GM19351 (cell line): ENCODE data around the gene HOMER2.
"Not testable (repeated sequence)": the region's sequence is repeated elsewhere in the genome, so short reads cannot be mapped to it uniquely, and the experiment has no call there.

Experiments
- ATAC-seq: cut with Tn5 transposase; IDR thresholded peaks from one replicate; pipeline ENCODE4 v1.9.1; 2021; ENCODE audit warnings: mild to moderate bottlenecking, moderate library complexity; ENCODE audit not compliant: unreplicated experiment

Gene HOMER2

GRCh38 chr15:82838096-82838735, 114.3 kb downstream of the HOMER2 start:
- no peak for ATAC-seq

- no peak for ATAC-seq
These were observed 117.1 kb downstream of the HOMER2 start for GRCh38 chr15:82835391-82835917.

DNA sequence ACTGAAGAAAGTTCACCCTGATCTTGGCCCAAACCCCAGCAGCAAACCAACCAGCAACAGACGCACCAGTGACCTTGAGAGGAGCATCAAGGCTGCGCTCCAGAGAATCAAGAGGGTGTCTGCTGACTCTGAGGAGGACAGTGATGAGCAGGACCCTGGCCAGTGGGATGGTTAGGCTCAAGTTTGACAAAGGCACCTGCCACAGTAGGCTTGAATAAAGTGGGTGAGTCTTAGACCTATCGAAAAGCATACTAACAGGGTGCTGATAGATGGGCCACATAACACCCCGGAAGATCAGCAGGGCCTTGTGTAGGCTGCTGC, 119.2 kb downstream of the HOMER2 start:
- ATAC-seq: no peak

DNA sequence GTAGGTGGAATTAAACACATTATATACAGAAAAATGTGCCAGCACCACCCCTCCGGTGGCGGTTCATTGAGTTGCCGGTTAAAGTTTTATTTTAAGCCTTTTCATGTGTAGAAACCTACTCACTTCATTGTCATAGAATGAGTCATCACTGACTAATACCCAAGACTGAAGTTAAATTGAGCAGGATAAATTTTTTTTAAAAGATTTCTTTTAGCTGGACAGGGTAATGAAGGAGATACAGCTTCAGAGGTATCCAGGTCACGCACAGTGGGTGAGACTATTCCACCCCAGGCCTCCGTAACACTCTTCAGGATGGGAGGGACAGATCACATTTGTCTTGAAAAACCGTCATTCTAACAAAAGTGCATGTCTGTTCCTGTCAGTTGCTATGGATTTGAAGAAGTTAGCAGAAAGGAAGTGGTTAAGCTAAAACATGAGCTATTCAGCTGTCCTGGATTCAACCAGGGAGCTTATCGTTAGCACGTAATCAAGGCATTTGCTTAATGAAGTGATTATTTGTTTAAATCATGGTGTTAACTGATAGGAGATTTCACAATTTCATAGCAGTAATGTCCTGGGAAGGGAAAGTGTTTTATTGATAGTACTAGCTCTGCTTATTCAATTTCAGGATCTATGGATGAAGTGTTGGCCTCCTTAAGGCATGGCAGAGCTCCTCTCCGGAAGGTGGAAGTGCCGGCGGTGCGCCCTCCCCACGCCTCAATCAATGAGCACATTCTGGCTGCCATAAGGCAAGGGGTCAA, 119.7 kb downstream of the HOMER2 start:
- ATAC-seq: peak; percentile 83

DNA sequence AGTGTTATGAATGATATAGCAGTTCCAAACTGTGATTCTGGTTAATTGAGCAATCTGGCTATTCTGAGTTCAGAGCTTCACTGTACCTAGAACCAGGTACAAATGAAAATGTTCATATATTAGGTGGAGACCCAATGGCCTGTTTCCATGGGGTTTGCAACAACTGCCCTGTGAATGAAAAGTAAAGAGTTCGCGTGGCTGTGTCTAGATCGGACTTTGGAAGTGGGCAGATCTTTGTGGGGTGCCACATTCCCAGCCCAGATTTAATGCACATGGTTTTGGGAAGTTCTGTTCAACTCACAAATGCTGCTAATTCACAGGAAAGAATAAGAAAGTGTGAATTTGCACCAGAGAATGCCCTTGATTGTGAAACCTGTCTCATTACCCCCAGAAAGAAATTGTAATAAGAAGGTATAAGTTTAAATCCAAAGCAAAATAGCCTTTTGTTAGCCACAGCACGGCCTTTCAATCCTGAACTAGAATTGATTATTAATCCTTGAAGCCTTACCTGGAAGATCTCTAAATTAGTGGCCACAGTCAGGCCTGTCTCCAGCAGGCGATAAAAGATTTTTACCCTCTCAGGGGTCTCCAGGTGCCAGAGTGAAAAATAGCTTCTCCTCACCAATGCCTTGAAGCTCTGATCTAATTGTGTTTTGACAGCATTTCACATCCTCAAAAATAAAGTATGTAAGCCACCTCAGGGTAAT, 120.5 kb downstream of the HOMER2 start:
- ATAC-seq: no peak

DNA sequence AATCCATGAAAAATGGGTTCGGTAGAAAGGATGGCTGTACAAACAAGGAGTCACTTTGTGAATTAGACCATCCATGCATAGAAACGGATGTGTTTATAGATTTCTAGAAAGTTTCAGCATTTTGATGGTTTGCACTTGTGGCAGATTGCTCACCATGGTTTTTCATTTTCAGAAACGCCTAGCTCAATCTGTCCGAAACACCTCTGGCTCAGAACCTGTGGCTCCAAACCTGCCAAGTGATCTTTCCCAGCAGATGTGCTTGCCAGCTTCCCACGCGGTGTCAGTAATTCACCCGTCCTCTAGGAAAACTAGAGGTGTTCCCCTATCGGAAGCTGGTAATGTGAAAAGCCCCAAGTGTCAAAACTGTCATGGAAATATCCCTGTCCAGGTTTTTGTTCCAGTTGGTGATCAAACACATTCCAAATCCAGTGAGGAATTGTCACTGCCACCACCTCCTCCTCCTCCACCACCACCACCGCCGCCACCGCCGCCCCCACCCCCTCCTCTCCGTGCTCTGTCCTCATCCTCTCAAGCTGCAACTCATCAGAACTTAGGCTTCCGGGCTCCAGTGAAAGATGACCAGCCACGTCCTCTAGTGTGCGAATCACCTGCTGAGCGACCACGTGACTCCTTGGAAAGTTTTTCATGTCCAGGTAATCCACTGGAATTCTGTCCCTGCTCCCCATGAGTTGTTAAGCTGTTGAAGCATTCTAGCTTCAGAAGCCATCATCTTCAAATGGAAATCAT, 121.9 kb downstream of the HOMER2 start:
- ATAC-seq: no peak

GRCh38 chr15:82829234-82829633, 123.3 kb downstream of the HOMER2 start:
- ATAC-seq: no peak

- no peak for ATAC-seq
These were observed 124.4 kb downstream of the HOMER2 start for GRCh38 chr15:82828075-82828474.

DNA sequence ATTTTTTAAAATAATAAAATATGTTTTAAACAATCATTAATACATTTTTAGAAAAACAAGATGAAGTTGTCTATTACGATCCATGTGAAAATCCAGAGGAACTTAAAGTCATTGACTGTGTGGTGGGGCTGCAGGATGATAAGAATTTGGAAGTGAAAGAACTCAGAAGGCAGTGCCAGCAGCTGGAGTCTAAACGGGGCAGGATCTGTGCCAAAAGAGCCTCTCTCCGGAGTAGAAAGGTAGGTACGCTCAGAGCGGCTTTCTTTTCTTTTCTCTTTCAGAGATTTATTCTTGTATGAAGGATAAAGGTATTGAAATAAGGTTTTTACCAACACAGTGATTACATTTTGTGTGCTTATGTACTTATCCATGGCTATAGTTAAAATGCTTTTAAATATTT, 129.5 kb downstream of the HOMER2 start:
- ATAC-seq: no peak

- ATAC-seq: not testable (repeated sequence)
These were observed 130.7 kb downstream of the HOMER2 start for GRCh38 chr15:82821851-82822250.

- not testable (repeated sequence) for ATAC-seq
These were observed 131.1 kb downstream of the HOMER2 start for GRCh38 chr15:82821396-82821795.

GRCh38 chr15:82820128-82820527, 132.4 kb downstream of the HOMER2 start:
- ATAC-seq: no peak

- no peak for ATAC-seq
These were observed 139.5 kb downstream of the HOMER2 start for GRCh38 chr15:82812994-82813393.

DNA sequence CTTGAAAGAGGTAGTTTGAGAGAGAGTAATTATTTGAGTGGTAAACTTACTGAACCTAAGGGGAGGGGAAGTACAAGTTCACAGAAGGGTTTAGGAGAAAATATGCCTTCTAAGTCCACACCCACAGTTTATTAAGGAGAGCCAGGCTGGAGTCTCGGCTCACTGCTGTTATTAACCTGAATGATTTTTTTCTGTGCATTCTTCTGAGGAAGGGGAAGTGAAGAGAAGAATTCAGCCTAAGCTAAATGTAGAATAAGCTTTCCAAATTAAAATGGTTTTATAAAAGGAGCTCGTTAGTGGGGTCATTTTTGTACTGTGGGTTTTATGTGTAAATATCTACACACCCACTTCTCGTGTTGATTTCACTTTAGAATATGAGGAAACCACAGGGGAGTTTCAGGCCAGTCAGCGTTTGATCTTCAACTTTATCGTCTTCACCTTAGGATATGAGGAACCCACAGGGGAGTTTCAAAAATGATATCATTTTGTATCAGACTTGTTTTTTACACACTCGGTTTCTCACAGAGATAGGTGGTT, 141.6 kb downstream of the HOMER2 start:
- ATAC-seq: no peak

GRCh38 chr15:82810061-82810889, 142.2 kb downstream of the HOMER2 start:
- peak; percentile 15 for ATAC-seq

GRCh38 chr15:82809308-82810060, 143.0 kb downstream of the HOMER2 start, which contains the start of gene WHAMM:
Gene WHAMM, plus strand, starts transcription at chr15:82809628. Its CDS starts 99 bp downstream, at chr15:82809727.
- peak; percentile 79 for ATAC-seq

DNA sequence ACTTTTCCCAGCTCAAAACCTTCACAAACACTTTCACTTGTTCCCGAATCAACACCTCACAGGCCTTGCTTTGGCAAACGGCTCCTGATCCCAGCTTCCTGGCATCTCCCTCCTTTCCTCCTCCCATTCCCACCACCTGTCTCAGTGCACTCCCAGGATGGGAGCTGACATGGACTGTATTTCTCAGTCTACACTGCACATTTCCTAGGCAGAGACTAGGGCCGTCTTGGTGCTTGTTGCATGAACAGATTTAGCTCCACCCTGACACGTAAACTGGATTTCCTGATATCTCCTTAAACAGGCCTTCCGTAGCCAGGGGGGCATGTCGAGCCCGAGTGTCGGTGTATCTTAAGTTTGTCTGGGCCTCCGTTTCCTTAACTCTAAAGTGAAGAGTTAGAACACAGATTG, 143.9 kb downstream of the HOMER2 start:
- no peak for ATAC-seq

- ATAC-seq: no peak
These were observed 144.4 kb downstream of the HOMER2 start for GRCh38 chr15:82807920-82808633.
